22Rv1 (cell line): ENCODE results near the gene TBPL2.

Source experiments
- H3K27ac ChIP-seq: fragments of 450-650 bp; 2 replicates; pipeline ENCODE4 v1.5.1; 2017
- ZFX ChIP-seq: fragments of 450-650 bp; IDR thresholded peaks from 2 replicates; pipeline ENCODE4 v1.6.1; 2017; ENCODE audit warnings: antibody characterized with exemption, borderline replicate concordance
- TF ChIP-seq, protein P1 (sequence below): fragments of 450-650 bp; IDR thresholded peaks from 2 replicates; pipeline ENCODE4 v1.5.1; 2017; ENCODE audit warnings: mild to moderate bottlenecking

Gene TBPL2

DNA sequence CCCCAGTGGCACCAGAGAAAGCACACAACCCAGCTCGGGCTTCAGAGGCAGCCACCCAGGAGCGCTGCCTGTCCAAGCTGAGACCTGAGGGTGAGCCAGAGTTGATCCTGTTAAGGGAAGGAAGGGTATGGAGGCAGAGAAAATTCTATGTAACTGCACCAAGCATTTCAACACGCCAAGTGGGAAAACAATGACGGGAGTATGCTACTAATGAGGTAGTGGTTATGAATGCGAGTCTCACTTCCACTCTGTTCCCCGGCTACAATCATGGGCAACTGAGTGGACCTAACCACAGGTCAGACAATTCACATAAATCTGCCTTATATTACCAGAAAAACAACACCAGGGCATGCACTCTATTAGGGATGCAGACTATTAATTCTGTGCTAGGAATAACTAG, 38.7 kb downstream of the TBPL2 start:
- H3K27ac ChIP-seq: no peak overlapping the region
- no peak for TF ChIP-seq ZFX
- TF ChIP-seq, protein P1, sequence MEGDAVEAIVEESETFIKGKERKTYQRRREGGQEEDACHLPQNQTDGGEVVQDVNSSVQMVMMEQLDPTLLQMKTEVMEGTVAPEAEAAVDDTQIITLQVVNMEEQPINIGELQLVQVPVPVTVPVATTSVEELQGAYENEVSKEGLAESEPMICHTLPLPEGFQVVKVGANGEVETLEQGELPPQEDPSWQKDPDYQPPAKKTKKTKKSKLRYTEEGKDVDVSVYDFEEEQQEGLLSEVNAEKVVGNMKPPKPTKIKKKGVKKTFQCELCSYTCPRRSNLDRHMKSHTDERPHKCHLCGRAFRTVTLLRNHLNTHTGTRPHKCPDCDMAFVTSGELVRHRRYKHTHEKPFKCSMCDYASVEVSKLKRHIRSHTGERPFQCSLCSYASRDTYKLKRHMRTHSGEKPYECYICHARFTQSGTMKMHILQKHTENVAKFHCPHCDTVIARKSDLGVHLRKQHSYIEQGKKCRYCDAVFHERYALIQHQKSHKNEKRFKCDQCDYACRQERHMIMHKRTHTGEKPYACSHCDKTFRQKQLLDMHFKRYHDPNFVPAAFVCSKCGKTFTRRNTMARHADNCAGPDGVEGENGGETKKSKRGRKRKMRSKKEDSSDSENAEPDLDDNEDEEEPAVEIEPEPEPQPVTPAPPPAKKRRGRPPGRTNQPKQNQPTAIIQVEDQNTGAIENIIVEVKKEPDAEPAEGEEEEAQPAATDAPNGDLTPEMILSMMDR: no peak

DNA sequence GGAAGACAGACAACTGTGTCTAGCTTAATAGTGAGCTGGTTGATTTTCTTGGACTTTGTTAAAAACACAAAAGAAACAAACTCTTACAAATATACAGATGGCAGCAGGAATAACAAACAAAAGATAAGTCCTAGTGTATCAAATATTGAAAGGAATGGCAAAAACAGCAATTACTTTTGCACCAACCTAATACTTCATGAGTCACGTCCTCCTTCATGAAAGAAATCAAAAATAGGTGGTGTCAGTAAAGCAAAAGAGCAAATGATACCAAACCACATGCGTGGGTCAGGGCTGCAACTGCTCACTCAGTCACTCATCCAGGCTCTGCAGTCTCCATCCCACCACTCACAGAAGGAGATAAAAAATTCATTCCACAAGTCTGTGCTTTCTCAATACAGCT, 40.6 kb downstream of the TBPL2 start:
- no peak overlapping the region for H3K27ac ChIP-seq
- TF ChIP-seq, protein P1: no peak
- TF ChIP-seq ZFX: no peak

DNA sequence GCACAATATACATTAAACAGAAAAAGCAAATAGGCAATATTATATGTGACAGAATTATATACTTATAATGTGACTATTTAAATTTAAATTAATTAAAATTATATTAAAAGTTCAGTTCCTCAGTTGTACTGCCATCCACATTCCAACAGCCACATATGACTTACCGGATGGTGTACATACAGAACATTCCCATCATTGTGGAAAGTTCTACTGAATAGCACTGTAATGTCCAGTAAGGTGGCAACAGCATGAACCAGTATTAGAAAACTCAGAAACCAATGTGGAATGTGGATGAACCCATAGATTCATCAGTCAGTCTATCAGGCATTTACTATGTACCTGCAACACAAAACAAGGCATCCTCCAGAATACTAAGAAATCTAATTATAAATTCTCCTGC, 41.2 kb downstream of the TBPL2 start:
- TF ChIP-seq ZFX: no peak
- TF ChIP-seq, protein P1: no peak
- H3K27ac ChIP-seq: no peak overlapping the region

DNA sequence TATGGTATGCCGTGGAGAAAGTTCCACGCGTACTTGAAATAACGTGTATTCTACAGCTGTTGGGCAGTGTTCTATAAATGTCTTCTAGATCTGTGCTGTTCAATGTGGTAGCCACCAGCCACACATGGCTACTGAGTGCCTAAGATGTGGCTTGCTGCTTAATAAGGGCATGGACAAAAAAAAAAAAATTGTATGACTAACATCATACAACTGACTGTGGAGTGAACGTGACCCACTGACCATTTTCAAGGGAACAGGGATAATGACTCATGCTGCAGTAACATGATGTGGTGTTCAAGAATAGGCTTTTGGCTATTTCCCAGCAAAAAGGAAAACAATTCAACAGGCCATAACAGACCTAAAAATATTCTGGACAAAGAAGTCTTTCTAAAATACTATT, 41.7 kb downstream of the TBPL2 start:
- no peak overlapping the region for H3K27ac ChIP-seq

DNA sequence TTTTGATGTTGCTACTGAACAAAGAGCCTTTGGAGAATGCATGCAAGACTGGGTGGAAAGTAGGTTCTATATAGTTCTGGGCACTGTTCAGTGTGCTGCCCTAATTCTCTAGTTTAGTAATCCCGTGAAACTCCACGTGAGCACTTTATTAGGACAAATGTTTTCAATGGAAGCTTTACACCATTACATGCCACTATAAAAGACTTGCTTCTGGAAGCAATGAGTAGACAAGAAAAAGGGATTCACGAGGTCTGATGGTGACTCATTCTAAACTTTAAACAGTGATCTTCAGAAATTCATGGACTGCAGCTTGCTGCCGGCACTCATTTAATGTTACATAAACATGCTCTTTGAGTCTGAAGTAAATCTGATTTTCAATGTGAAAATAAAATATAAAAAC, 51.1 kb downstream of the TBPL2 start:
- no peak overlapping the region for H3K27ac ChIP-seq
- TF ChIP-seq, protein P1: no peak
- no peak for TF ChIP-seq ZFX

More for the DNA sequence above, 41.7 kb downstream of the TBPL2 start:
- TF ChIP-seq, protein P1: no peak

DNA sequence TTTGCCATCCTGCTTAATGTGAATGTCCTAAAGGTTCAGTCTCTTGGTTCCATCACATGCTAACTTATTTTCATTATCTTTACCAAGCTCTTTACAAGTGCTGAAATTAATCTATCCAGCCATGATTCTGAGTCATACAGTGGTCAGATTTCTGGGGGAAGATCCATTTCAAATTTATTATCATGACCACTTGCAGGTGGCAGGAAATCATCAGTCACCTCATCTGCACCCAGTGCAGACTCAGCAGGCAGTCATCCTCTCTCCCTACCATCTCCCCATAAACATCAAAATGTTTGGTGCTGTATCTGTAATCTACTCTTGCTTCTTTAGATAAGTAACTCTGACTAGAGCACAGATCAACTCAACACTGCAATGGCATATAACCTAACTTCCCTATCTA, 52.3 kb downstream of the TBPL2 start:
- H3K27ac ChIP-seq: no peak overlapping the region
- TF ChIP-seq, protein P1: no peak
- TF ChIP-seq ZFX: no peak

DNA sequence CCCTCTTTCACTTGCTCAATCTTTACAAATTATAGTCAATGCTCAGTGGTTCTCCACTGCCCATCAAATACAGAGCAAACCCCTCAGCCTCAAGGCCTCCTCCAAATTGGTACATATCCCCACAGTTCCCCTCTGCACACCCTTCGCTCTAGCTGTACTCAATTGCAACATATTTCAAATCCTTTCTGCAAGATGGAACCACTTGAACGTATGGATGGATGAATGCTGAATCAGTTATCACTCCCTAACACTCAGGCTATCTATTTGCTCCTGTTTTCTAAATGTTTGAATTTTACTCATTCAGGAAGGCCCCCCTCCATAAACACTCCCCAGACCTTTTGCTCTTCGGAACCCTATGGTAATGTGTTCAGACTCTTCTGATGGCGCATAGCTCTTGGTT, 53.3 kb downstream of the TBPL2 start:
- TF ChIP-seq, protein P1: no peak
- no peak for TF ChIP-seq ZFX
- H3K27ac ChIP-seq: no peak overlapping the region
